MCF 10A (cell line): ENCODE results near the gene POLD4. TPM values are rescaled to one million over a fixed set of nuclear protein-coding genes. Genes with fewer than 3 reads are reported as not detected.

Experiments used
- BruUV-seq: library from RNA; stranded (reverse); fragments of 400-500 nt; replicated peaks from 2 replicates; lab custom pipeline; 2021; lab: Mats Ljungman, UMichigan
- CTCF ChIA-PET: fragments of 300-600 bp; sonication (Branson Sonifier 250); formaldehyde crosslinking; extraction: SDS; loops from one replicate; lab custom pipeline; 2021; ENCODE audit warnings: antibody characterized with exemption, inconsistent platforms; lab: Yijun Ruan, JAX
- POLR2A ChIA-PET: fragments of 300-600, 350-650 bp; sonication (Branson Sonifier 250); formaldehyde crosslinking; extraction: SDS; loops from one replicate; lab custom pipeline; 2020; ENCODE audit warnings: antibody characterized with exemption, inconsistent platforms; lab: Yijun Ruan, JAX
- DNase-seq: peaks from one replicate; pipeline ENCODE4 v3.0.0-alpha.2; 2018; ENCODE audit not compliant: unreplicated experiment
- H3K27ac Mint-ChIP-seq: one replicate; pipeline ENCODE4 v1.8.0; 2022; ENCODE audit warnings: mild to moderate bottlenecking, low read depth, mixed read lengths; ENCODE audit not compliant: unreplicated experiment
- H3K27me3 Mint-ChIP-seq: one replicate; pipeline ENCODE4 v1.8.0; 2022; ENCODE audit warnings: mixed read lengths; ENCODE audit not compliant: insufficient read depth, unreplicated experiment
- H3K36me3 Mint-ChIP-seq: one replicate; pipeline ENCODE4 v1.8.0; 2022; ENCODE audit warnings: mild to moderate bottlenecking, moderate library complexity, mixed read lengths; ENCODE audit not compliant: insufficient read depth, unreplicated experiment
- H3K4me1 Mint-ChIP-seq: one replicate; pipeline ENCODE4 v1.8.0; 2022; ENCODE audit warnings: mixed read lengths; ENCODE audit not compliant: insufficient read depth, unreplicated experiment
- H3K4me3 Mint-ChIP-seq: one replicate; pipeline ENCODE4 v1.8.0; 2022; ENCODE audit warnings: mild to moderate bottlenecking, moderate library complexity, mixed read lengths; ENCODE audit not compliant: unreplicated experiment
- H3K9me3 Mint-ChIP-seq: one replicate; pipeline ENCODE4 v1.8.0; 2022; ENCODE audit warnings: mixed read lengths; ENCODE audit not compliant: unreplicated experiment
- intact Hi-C: fragments of 100-400 bp; cut with micrococcal nuclease; formaldehyde crosslinking; loops from 2 replicates; pipeline ENCODE4 v1.14.1; 2022
- total RNA-seq: library from RNA; stranded (reverse); gene quantifications from 2 replicates; pipeline ENCODE4 v1.2.3, GENCODE V29; 2022
- TF ChIP-seq, protein P1 (sequence below): fragments of 200-600 bp; IDR thresholded peaks from one replicate; pipeline ENCODE4 v1.8.0; 2022; ENCODE audit warnings: antibody characterized with exemption, mild to moderate bottlenecking; ENCODE audit not compliant: unreplicated experiment

The POLD4 gene
- total RNA-seq, 1 experiment from 2014 or later: 54.8 TPM

- CTCF ChIA-PET: interaction anchor here (0.7 to 18.6 kb wide), 9 partner anchors 10 to 659 kb away, joined by 3 to 659 read pairs (median 4); partner anchors contain the start of gene CLCF1
- TF ChIP-seq, protein P1, sequence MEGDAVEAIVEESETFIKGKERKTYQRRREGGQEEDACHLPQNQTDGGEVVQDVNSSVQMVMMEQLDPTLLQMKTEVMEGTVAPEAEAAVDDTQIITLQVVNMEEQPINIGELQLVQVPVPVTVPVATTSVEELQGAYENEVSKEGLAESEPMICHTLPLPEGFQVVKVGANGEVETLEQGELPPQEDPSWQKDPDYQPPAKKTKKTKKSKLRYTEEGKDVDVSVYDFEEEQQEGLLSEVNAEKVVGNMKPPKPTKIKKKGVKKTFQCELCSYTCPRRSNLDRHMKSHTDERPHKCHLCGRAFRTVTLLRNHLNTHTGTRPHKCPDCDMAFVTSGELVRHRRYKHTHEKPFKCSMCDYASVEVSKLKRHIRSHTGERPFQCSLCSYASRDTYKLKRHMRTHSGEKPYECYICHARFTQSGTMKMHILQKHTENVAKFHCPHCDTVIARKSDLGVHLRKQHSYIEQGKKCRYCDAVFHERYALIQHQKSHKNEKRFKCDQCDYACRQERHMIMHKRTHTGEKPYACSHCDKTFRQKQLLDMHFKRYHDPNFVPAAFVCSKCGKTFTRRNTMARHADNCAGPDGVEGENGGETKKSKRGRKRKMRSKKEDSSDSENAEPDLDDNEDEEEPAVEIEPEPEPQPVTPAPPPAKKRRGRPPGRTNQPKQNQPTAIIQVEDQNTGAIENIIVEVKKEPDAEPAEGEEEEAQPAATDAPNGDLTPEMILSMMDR: no peak
- Mint-ChIP-seq H3K4me3 (peak overlapping the region; percentile 85), H3K27me3 (no peaks in the 10 kb centered on the region), H3K27ac (peak overlapping the region; percentile 91), H3K9me3 (no peaks in the 10 kb centered on the region), H3K4me1 (peaks cover 58% of the 10 kb centered on the region), H3K36me3 (peaks cover 12% of the 10 kb centered on the region)
- intact Hi-C loops: loop anchor here (1.0 kb wide), 1 partner anchor 154 kb away; no protein-coding TSS in a partner anchor
- POLR2A ChIA-PET: interaction anchor here (0.6 to 9.3 kb wide), 20 partner anchors 8 to 299 kb away, joined by 3 to 144 read pairs (median 10); partner anchors contain the start of genes ANKRD13D, CLCF1, PPP1CA and RAD9A
- BruUV-seq: TSS peak; percentile 71
- DNase-seq: no peak
Observed at GRCh38 chr11:67352546-67353316, 615 bp downstream of the POLD4 start.

GRCh38 chr11:67351275-67352005 is 1.9 kb downstream of the POLD4 start:
- TF ChIP-seq, protein P1: peak; percentile 90
- H3K36me3 Mint-ChIP-seq: peaks cover 12% of the 10 kb centered on the region
- H3K27me3 Mint-ChIP-seq: no peaks in the 10 kb centered on the region
- ChIA-PET POLR2A (interaction anchor here (0.6 to 9.3 kb wide), 14 partner anchors 9 to 583 kb away, joined by 3 to 144 read pairs (median 3); partner anchors contain the start of genes ANKRD13D, CLCF1, PPP1CA and RAD9A), CTCF (interaction anchor here (0.6 to 18.6 kb wide), 27 partner anchors 11 to 657 kb away, joined by 3 to 659 read pairs (median 4); partner anchors contain the start of genes AIP, CLCF1 and RAD9A)
- H3K4me1 Mint-ChIP-seq: peaks cover 49% of the 10 kb centered on the region
- H3K4me3 Mint-ChIP-seq: peak overlapping the region; percentile 85
- intact Hi-C loops: no loop called here
- H3K9me3 Mint-ChIP-seq: no peaks in the 10 kb centered on the region
- peak overlapping the region; percentile 23 for H3K27ac Mint-ChIP-seq
- DNase-seq: peak; percentile 80
- no TSS peak for BruUV-seq

DNA sequence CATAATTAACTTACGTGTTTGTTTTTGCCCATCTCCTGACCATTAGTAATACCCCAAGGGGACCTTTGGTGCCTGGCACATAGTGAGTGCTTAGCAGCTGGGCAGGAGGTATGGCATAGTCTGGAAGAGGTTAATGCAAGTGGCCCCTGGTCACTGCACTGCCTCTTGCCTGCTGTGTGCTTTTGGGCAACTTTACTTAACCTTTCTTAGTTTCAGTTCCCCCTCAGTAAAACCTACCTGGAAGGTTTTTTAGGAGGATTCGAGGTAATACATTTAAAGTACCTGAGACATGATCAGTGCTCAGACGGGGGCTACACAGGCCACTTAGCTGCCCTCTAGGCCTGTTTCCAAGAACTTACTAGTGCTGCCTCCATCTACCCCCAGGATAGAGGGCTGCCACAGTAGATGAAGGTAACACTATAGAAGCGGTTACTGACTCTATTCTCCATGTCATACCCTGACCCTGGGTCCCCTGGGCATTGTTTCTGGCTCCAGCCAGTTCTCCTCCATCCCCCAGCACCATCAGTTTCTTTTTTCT is 3.3 kb downstream of the POLD4 start:
- H3K36me3 Mint-ChIP-seq: peaks cover 12% of the 10 kb centered on the region
- TF ChIP-seq, protein P1: no peak
- no peaks in the 10 kb centered on the region for H3K9me3 Mint-ChIP-seq
- peaks cover 49% of the 10 kb centered on the region for H3K4me1 Mint-ChIP-seq
- intact Hi-C loops: loop anchor here (5.0 kb wide), 1 partner anchor 32 kb away; no protein-coding TSS in a partner anchor
- H3K27me3 Mint-ChIP-seq: no peaks in the 10 kb centered on the region
- no TSS peak for BruUV-seq
- H3K27ac Mint-ChIP-seq: peak overlapping the region; percentile 84
- CTCF ChIA-PET: interaction anchor here (0.6 to 18.6 kb wide), 8 partner anchors 13 to 1219 kb away, joined by 3 to 659 read pairs (median 4); partner anchors contain the start of gene CLCF1
- DNase-seq: no peak
- no peak overlapping the region for H3K4me3 Mint-ChIP-seq
- POLR2A ChIA-PET: interaction anchor here (1.3 to 2.3 kb wide), 2 partner anchors 29 to 42 kb away, joined by 4 to 14 read pairs; partner anchors contain the start of gene RAD9A
